Central memory CD8-positive, alpha-beta T cell (primary cell): Measurements from ENCODE around the gene PDIA2.
"Not testable (repeated sequence)": the region's sequence is repeated elsewhere in the genome, so short reads cannot be mapped to it uniquely, and the experiment has no call there.

Experiments
- ATAC-seq: fragments of 150-1000 bp; cut with Tn5 transposase; replicated peaks from 2 replicates; pipeline ENCODE4 v1.10.0; 2022; ENCODE audit warnings: mild to moderate bottlenecking, moderate FRiP score, moderate number of reproducible peaks; ENCODE audit not compliant: poor library complexity, severe bottlenecking; ENCODE audit errors: extremely low read depth
- DNase-seq, 2 donors: peaks; one replicate each; pipeline ENCODE4 v3.0.0; 2021; ENCODE audit warnings: low spot score in 2 of 2
- H3K27ac Mint-ChIP-seq: one replicate; pipeline ENCODE4 v1.8.0; 2022; ENCODE audit warnings: low read depth, mild to moderate bottlenecking, moderate library complexity, mixed read lengths
- H3K27me3 Mint-ChIP-seq: one replicate; pipeline ENCODE4 v1.8.0; 2022; ENCODE audit warnings: mixed read lengths
- H3K36me3 Mint-ChIP-seq: one replicate; pipeline ENCODE4 v1.8.0; 2022; ENCODE audit warnings: mild to moderate bottlenecking, moderate library complexity, mixed read lengths; ENCODE audit not compliant: insufficient read depth
- H3K4me1 Mint-ChIP-seq: one replicate; pipeline ENCODE4 v1.8.0; 2022; ENCODE audit warnings: mixed read lengths
- H3K4me3 Mint-ChIP-seq: one replicate; pipeline ENCODE4 v1.8.0; 2022; ENCODE audit warnings: mild to moderate bottlenecking, moderate library complexity, mixed read lengths
- H3K9me3 Mint-ChIP-seq: one replicate; pipeline ENCODE4 v1.8.0; 2022; ENCODE audit warnings: mixed read lengths

PDIA2 gene

DNA sequence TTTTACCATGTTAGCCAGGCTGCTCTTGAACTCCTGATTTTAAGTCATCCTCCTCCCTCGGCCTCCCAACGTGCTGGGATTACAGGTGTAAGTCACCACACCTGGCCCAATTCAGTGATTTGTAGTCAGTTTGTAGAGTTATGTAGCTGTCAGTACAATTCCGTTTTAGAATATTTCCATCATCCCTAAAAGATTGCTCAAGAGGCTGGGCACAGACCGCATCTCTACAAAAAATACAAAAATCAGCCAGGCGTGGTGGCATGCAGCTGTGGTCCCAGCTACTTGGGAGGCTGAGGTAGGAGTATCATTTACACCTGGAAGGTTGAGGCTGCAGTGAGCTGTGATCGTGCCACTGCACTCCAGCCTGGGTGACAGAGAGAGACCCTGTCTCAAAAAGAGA, 27.8 kb upstream of the PDIA2 start:
- Mint-ChIP-seq H3K27me3 (no peaks in the 10 kb centered on the region), H3K4me1 (peaks cover 15% of the 10 kb centered on the region), H3K36me3 (peaks cover 14% of the 10 kb centered on the region), H3K4me3 (no peak overlapping the region), H3K9me3 (no peaks in the 10 kb centered on the region), H3K27ac (no peak overlapping the region)
- no peak for DNase-seq
- ATAC-seq: no peak

- not testable (repeated sequence) for H3K27ac Mint-ChIP-seq, H3K4me3 Mint-ChIP-seq, H3K9me3 Mint-ChIP-seq, H3K4me1 Mint-ChIP-seq, ATAC-seq, DNase-seq, H3K27me3 Mint-ChIP-seq
- H3K36me3 Mint-ChIP-seq: peaks cover 14% of the 10 kb centered on the region
Observed at GRCh38 chr16:258091-258490, 24.9 kb upstream of the PDIA2 start.

GRCh38 chr16:259226-259625, 23.7 kb upstream of the PDIA2 start:
- Mint-ChIP-seq H3K27me3 (no peaks in the 10 kb centered on the region), H3K4me1 (peaks cover 6% of the 10 kb centered on the region), H3K27ac (no peak overlapping the region), H3K9me3 (no peaks in the 10 kb centered on the region), H3K36me3 (peaks cover 16% of the 10 kb centered on the region), H3K4me3 (no peak overlapping the region)
- no peak for ATAC-seq
- DNase-seq: no peak

GRCh38 chr16:259814-260253, 23.1 kb upstream of the PDIA2 start:
- H3K36me3 Mint-ChIP-seq: peaks cover 16% of the 10 kb centered on the region
- no peak for ATAC-seq
- H3K27me3 Mint-ChIP-seq: no peaks in the 10 kb centered on the region
- no peak overlapping the region for H3K4me3 Mint-ChIP-seq
- H3K27ac Mint-ChIP-seq: no peak overlapping the region
- peaks cover 6% of the 10 kb centered on the region for H3K4me1 Mint-ChIP-seq
- no peaks in the 10 kb centered on the region for H3K9me3 Mint-ChIP-seq
- DNase-seq: no peak

DNA sequence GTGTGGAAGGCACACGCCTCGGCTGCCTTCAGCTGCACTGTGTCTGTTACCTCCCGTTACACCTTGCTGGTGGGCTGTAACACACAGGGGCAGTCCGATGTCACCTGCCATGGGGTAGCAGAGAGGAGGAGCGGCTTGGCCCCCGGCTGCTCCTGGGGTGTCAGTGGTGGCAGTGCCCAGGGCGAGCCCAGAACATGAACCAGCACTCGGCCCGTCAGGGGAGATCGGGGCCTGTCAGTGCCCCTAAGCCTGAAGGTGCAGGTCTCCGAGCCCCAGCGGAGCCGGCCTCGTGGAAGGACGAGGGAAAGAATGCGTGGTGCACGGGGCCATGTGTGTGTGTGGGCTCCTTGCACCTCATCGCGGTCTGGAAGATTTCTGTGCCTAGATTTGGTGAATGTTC, 22.6 kb upstream of the PDIA2 start:
- Mint-ChIP-seq H3K9me3 (no peaks in the 10 kb centered on the region), H3K36me3 (peaks cover 14% of the 10 kb centered on the region), H3K4me3 (no peak overlapping the region), H3K27me3 (no peaks in the 10 kb centered on the region), H3K27ac (no peak overlapping the region), H3K4me1 (peaks cover 6% of the 10 kb centered on the region)
- ATAC-seq (no peak), DNase-seq (no peak)

DNA sequence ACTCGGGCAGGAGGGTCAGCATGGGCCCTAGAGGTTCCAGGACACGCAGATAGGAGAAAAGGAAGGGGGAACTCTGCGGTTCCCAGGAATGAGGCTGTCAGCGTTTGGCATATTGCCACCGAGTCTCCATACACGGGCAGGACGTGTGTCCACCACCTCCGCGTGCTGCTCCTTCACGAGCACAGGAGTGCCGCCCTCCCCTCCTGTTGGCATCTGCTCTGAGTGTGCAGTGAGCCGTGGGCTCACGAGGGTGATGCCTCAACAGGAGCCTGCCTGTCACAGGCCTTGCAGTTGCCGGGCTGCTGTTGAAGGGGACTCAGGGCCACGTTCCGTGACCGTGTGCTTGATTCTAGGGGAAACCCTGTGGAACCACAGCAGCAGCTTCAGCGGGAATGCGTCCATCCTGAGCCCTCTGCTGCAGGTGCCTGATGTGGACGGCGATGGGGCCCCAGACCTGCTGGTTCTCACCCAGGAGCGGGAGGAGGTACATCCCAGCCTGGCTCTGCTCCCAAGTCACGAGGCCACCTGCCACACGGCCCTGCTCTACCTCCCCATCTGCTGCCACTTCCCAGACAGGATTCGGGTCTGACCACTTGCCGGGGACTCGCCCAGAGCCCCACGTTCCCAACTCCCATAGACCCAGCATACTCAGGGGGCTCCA, 21.8 kb upstream of the PDIA2 start:
- H3K27ac Mint-ChIP-seq: no peak overlapping the region
- ATAC-seq: no peak
- no peaks in the 10 kb centered on the region for H3K27me3 Mint-ChIP-seq
- H3K9me3 Mint-ChIP-seq: no peaks in the 10 kb centered on the region
- peaks cover under 1% of the 10 kb centered on the region for H3K4me1 Mint-ChIP-seq
- H3K4me3 Mint-ChIP-seq: no peak overlapping the region
- DNase-seq: no peak
- H3K36me3 Mint-ChIP-seq: peaks cover 8% of the 10 kb centered on the region

GRCh38 chr16:262121-262745, 20.7 kb upstream of the PDIA2 start:
- H3K4me1 Mint-ChIP-seq: no peaks in the 10 kb centered on the region
- no peaks in the 10 kb centered on the region for H3K9me3 Mint-ChIP-seq
- H3K27ac Mint-ChIP-seq: no peak overlapping the region
- ATAC-seq (no peak), DNase-seq (no peak)
- H3K27me3 Mint-ChIP-seq: no peaks in the 10 kb centered on the region
- H3K4me3 Mint-ChIP-seq: no peak overlapping the region
- peaks cover 8% of the 10 kb centered on the region for H3K36me3 Mint-ChIP-seq

GRCh38 chr16:263182-263774, 19.7 kb upstream of the PDIA2 start:
- Mint-ChIP-seq H3K4me1 (no peaks in the 10 kb centered on the region), H3K9me3 (no peaks in the 10 kb centered on the region), H3K4me3 (no peak overlapping the region), H3K36me3 (peaks cover 10% of the 10 kb centered on the region), H3K27me3 (no peaks in the 10 kb centered on the region), H3K27ac (no peak overlapping the region)
- DNase-seq (no peak), ATAC-seq (no peak)

- no peaks in the 10 kb centered on the region for H3K4me1 Mint-ChIP-seq
- H3K36me3 Mint-ChIP-seq: peaks cover 11% of the 10 kb centered on the region
- no peaks in the 10 kb centered on the region for H3K9me3 Mint-ChIP-seq
- DNase-seq (no peak), ATAC-seq (no peak)
- H3K4me3 Mint-ChIP-seq: no peak overlapping the region
- no peak overlapping the region for H3K27ac Mint-ChIP-seq
- H3K27me3 Mint-ChIP-seq: no peaks in the 10 kb centered on the region
Observed at GRCh38 chr16:263944-264343, 19.0 kb upstream of the PDIA2 start.

DNA sequence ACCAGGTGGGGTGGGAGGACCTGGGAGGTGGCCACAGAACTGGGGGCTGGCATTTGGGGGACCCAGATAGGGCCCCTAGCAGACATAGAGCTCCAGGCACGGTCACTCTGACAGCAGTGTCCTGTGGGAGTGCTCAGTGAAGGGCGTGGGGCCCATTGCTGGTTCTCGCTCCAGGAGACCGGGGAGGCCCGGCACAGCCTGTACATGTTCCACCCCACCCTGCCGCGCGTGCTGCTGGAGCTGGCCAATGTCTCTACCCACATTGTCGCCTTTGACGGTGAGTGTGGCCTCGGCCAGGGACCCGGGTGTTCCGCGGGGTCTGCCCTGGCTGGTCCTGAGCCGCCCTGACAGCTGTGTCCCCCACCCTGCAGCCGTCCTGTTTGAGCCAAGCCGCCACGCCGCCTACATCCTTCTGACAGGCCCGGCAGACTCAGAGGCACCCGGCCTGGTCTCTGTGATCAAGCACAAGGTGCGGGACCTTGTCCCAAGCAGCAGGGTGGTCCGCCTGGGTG, 18.5 kb upstream of the PDIA2 start:
- ATAC-seq (no peak), DNase-seq (no peak)
- no peaks in the 10 kb centered on the region for H3K4me1 Mint-ChIP-seq
- no peak overlapping the region for H3K4me3 Mint-ChIP-seq
- peaks cover 10% of the 10 kb centered on the region for H3K36me3 Mint-ChIP-seq
- H3K27me3 Mint-ChIP-seq: no peaks in the 10 kb centered on the region
- H3K27ac Mint-ChIP-seq: no peak overlapping the region
- no peaks in the 10 kb centered on the region for H3K9me3 Mint-ChIP-seq

DNA sequence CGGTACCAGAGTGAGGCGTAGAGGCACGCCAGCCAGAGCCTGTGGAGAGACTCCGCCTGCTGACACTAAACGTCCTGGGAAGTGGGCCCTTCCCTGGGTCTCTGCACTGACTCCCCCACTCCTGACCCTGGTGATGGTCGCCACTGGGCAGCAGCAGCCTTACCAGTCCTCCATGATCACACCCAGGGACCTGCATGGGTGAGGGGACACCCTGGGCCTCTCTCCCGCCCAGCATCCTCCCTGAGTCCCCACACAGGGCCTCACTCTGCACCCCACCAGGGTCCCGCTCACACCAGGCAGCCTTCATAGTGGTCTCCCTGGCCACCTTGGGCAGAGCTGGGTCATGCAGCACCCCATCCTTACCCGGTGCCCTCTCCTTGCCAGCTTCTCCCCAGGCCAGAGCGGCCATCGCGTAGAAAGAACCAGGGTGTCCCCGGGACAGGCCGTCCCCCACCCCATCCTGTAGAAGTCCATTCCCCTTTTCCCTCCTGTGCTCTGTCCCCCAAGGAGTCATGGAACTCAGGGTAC, 17.9 kb upstream of the PDIA2 start:
- Mint-ChIP-seq H3K27ac (no peak overlapping the region), H3K36me3 (peaks cover 8% of the 10 kb centered on the region), H3K4me1 (no peaks in the 10 kb centered on the region), H3K9me3 (no peaks in the 10 kb centered on the region), H3K4me3 (no peak overlapping the region), H3K27me3 (no peaks in the 10 kb centered on the region)
- no peak for DNase-seq
- no peak for ATAC-seq

DNA sequence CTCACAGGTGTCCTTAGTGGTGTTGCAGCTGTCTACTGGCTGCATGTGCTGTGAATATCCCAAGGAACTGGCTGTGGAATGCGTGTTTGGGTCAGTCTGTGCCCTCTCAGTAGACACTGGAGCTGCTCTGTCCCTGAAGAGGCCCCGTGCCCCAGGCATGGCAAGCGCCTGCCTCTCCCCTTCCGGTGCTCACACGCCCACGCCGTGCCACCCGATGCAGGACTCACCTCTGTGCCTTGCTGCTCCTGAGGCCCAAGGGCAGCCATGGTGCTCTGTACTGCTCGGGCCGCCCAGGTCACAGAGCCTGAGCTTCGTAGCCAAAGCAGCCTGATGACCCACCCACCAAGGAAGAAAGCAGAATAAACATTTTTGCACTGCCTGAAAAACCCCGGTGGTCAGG, 17.3 kb upstream of the PDIA2 start:
- no peak overlapping the region for H3K27ac Mint-ChIP-seq
- no peak overlapping the region for H3K4me3 Mint-ChIP-seq
- H3K9me3 Mint-ChIP-seq: no peaks in the 10 kb centered on the region
- no peaks in the 10 kb centered on the region for H3K27me3 Mint-ChIP-seq
- H3K4me1 Mint-ChIP-seq: no peaks in the 10 kb centered on the region
- peaks cover 8% of the 10 kb centered on the region for H3K36me3 Mint-ChIP-seq
- no peak for DNase-seq
- ATAC-seq: no peak
